Panc1 (cell line): ENCODE data around the gene TNFAIP1. TPM values are rescaled to one million over a fixed set of nuclear protein-coding genes. Genes with fewer than 3 reads are reported as not detected.

Experiments
- ATAC-seq: fragments of 200-7000 bp; cut with Tn5 transposase; 2 replicates; pipeline ENCODE4 v1.9.1; 2020; ENCODE audit warnings: mild to moderate bottlenecking, moderate library complexity
- BruUV-seq: library from RNA; stranded (reverse); fragments of 400-500 nt; replicated peaks from 2 replicates; lab custom pipeline; 2021; lab: Mats Ljungman, UMichigan
- CTCF ChIA-PET: fragments of 300-600 bp; sonication (Branson Sonifier 250); formaldehyde crosslinking; loops from one replicate; lab custom pipeline; 2022; ENCODE audit warnings: antibody characterized with exemption; lab: Charles Lee
- POLR2A ChIA-PET: fragments of 300-600 bp; sonication (Branson Sonifier 250); formaldehyde crosslinking; loops from one replicate; lab custom pipeline; 2022; ENCODE audit warnings: antibody characterized with exemption; lab: Charles Lee
- DNase-seq: peaks from one replicate; pipeline ENCODE4 v3.0.0-alpha.2; 2010; ENCODE audit warnings: low read depth, low spot score
- H3K27ac ChIP-seq: 2 replicates; pipeline ENCODE4 v1.5.1; 2011; ENCODE audit warnings: mild to moderate bottlenecking, low read length, inconsistent platforms
- H3K27me3 ChIP-seq: fragments of 200-500 bp; sonication (Bioruptor generic); 2 replicates; pipeline ENCODE4 v1.6.0; 2014; ENCODE audit warnings: low read length, inconsistent platforms; ENCODE audit not compliant: control insufficient read depth, insufficient read depth
- H3K36me3 ChIP-seq: fragments of 200-500 bp; sonication (Bioruptor generic); 2 replicates; pipeline ENCODE4 v1.5.1; 2014; ENCODE audit warnings: inconsistent platforms, mild to moderate bottlenecking, low read length, moderate library complexity; ENCODE audit not compliant: control insufficient read depth, insufficient read depth
- H3K4me1 ChIP-seq: 2 replicates; pipeline ENCODE4 v1.5.1; 2011; ENCODE audit warnings: inconsistent platforms, mild to moderate bottlenecking, low read length, moderate library complexity; ENCODE audit not compliant: control insufficient read depth, insufficient read depth
- H3K4me3 ChIP-seq, 2 experiments: 2 replicates each; pipeline ENCODE4 v1.5.1; 2011 to 2012; ENCODE audit warnings: low read depth in 2 of 2, low read length in 2 of 2, mild to moderate bottlenecking in 2 of 2, inconsistent platforms in 1 of 2, moderate library complexity in 1 of 2
- H3K9me3 ChIP-seq: fragments of 200-500 bp; sonication (Bioruptor generic); 2 replicates; pipeline ENCODE4 v1.5.1; 2014; ENCODE audit warnings: low read depth, mild to moderate bottlenecking, inconsistent platforms, low read length, moderate library complexity; ENCODE audit not compliant: control insufficient read depth, insufficient read depth
- POLR2AphosphoS5 ChIP-seq: IDR thresholded peaks from 2 replicates; pipeline ENCODE4 v1.6.1; 2012; ENCODE audit warnings: mild to moderate bottlenecking, low read depth, low read length, moderate library complexity
- REST ChIP-seq, 2 experiments: IDR thresholded peaks; 2 replicates each; pipeline ENCODE4 v1.6.1; 2011 to 2012; ENCODE audit warnings: low read depth in 2 of 2, control low read depth in 1 of 2, low read length in 1 of 2, mild to moderate bottlenecking in 1 of 2, moderate library complexity in 1 of 2; ENCODE audit not compliant: insufficient read depth in 1 of 2
- SIN3A ChIP-seq: IDR thresholded peaks from 2 replicates; pipeline ENCODE4 v1.6.1; 2012; ENCODE audit warnings: low read depth, mild to moderate bottlenecking, low read length, moderate library complexity, borderline replicate concordance; ENCODE audit not compliant: insufficient read depth
- TCF7L2 ChIP-seq: IDR thresholded peaks from 2 replicates; pipeline ENCODE4 v1.6.1; 2011; ENCODE audit warnings: mild to moderate bottlenecking, low read depth, low read length, inconsistent platforms
- in situ Hi-C: cut with HindIII; loops from 2 replicates; pipeline ENCODE4 v1.10.0; 2016; ENCODE audit warnings: low sequenced_read_pairs, low pct_unique_long_range_greater_than_20kb
- intact Hi-C: fragments of 100-400 bp; cut with micrococcal nuclease; formaldehyde crosslinking; loops from one replicate; pipeline ENCODE4 v1.10.0; 2022; ENCODE audit not compliant: unreplicated experiment
- total RNA-seq: library from RNA; stranded (reverse); gene quantifications from one replicate; pipeline ENCODE4 v1.2.1, GENCODE V29; 2021; ENCODE audit not compliant: unreplicated experiment
- TF ChIP-seq, protein P1 (sequence below): fragments of 450-650 bp; IDR thresholded peaks from 2 replicates; pipeline ENCODE4 v1.5.1; 2017; ENCODE audit warnings: mild to moderate bottlenecking

Gene TNFAIP1
- total RNA-seq, 1 experiment from 2014 or later = 55.8 TPM

- in situ Hi-C loops = no loop called here
- no peak overlapping the region for H3K4me3 ChIP-seq
These were observed 45.7 kb downstream of the TNFAIP1 start for GRCh38 chr17:28381141-28381825.

DNA sequence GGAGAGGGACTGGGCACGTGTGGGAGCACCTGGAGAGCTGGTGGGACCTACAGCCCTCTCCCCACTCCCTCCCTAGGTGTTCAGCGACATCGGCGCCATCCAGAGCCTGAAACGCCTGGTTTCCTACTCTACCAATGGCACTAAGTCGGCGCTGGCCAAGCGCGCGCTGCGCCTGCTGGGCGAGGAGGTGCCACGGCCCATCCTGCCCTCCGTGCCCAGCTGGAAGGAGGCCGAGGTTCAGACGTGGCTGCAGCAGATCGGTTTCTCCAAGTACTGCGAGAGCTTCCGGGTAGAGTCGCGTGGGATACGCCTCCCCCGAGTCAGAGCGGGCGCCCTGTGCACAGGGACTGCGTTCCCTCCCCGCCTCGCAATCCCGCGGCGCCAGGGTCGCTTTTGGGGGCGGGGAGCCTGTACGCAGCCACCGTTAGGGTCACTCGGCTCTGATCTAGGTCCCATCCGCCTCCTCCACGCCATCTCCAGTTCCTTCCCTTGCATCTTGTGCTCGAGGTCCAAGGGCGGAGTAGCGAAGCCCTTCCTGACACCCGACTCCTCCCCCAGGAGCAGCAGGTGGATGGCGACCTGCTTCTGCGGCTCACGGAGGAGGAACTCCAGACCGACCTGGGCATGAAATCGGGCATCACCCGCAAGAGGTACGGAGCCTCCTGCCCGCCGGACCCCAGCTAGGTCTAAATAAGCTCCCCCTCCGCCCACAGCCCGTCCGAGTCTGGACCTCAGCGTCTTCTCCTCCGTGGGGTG is 48.9 kb downstream of the TNFAIP1 start:
- DNase-seq (no peak), ATAC-seq (peak; percentile 65)
- in situ Hi-C loops = no loop called here
- Histone ChIP-seq H3K4me3 (peak overlapping the region; percentile 16 to 26), H3K27ac (no peak overlapping the region), H3K9me3 (no peaks in the 10 kb centered on the region), H3K36me3 (no peaks in the 10 kb centered on the region), H3K4me1 (no peaks in the 10 kb centered on the region), H3K27me3 (no peaks in the 10 kb centered on the region)
- TF ChIP-seq REST (IDR thresholded peaks at IDR 0.05; ENCODE audit: insufficient read depth in 1 of 2, low read depth in 2 of 2, low read length in 1 of 2) (no peak), TCF7L2 (no peak), POLR2AphosphoS5 (no peak)
- TF ChIP-seq, protein P1, sequence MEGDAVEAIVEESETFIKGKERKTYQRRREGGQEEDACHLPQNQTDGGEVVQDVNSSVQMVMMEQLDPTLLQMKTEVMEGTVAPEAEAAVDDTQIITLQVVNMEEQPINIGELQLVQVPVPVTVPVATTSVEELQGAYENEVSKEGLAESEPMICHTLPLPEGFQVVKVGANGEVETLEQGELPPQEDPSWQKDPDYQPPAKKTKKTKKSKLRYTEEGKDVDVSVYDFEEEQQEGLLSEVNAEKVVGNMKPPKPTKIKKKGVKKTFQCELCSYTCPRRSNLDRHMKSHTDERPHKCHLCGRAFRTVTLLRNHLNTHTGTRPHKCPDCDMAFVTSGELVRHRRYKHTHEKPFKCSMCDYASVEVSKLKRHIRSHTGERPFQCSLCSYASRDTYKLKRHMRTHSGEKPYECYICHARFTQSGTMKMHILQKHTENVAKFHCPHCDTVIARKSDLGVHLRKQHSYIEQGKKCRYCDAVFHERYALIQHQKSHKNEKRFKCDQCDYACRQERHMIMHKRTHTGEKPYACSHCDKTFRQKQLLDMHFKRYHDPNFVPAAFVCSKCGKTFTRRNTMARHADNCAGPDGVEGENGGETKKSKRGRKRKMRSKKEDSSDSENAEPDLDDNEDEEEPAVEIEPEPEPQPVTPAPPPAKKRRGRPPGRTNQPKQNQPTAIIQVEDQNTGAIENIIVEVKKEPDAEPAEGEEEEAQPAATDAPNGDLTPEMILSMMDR = no peak
- ChIA-PET POLR2A (interaction anchor here (0.6 kb wide), 1 partner anchor 1006 kb away, joined by 3 read pairs; no protein-coding TSS in a partner anchor), CTCF (interaction anchor here (0.6 kb wide), 1 partner anchor 82 kb away, joined by 4 read pairs; no protein-coding TSS in a partner anchor)
- no TSS peak for BruUV-seq
- intact Hi-C loops = no loop called here

More at GRCh38 chr17:28381141-28381825, 45.7 kb downstream of the TNFAIP1 start:
- Histone ChIP-seq H3K36me3 (no peaks in the 10 kb centered on the region), H3K9me3 (no peaks in the 10 kb centered on the region), H3K4me1 (no peaks in the 10 kb centered on the region), H3K27me3 (no peaks in the 10 kb centered on the region), H3K27ac (no peak overlapping the region)
- CTCF ChIA-PET = no interaction called here
- intact Hi-C loops = no loop called here
- POLR2A ChIA-PET = no interaction called here
- TF ChIP-seq REST (IDR thresholded peaks at IDR 0.05; ENCODE audit: insufficient read depth in 1 of 2, low read depth in 2 of 2, low read length in 1 of 2) (no peak), TCF7L2 (no peak), SIN3A (no peak), POLR2AphosphoS5 (no peak)
- TF ChIP-seq, protein P1 = no peak
- no peak for DNase-seq
- BruUV-seq = no TSS peak
- ATAC-seq = no peak
